H1 (cell line): ENCODE measurements around the gene PPAT. TPM values are rescaled to one million over a fixed set of nuclear protein-coding genes. Genes with fewer than 3 reads are reported as not detected.
A peak's percentile ranks its signal among the peaks of the same experiment; 100 is the strongest.

ENCODE experiments used
- BCL11A ChIP-seq, 2 experiments: IDR thresholded peaks; one replicate each; pipeline ENCODE4 v1.6.1; 2011; ENCODE audit warnings: low read depth in 2 of 2, low read length in 2 of 2, mild to moderate bottlenecking in 2 of 2
- CBX5 ChIP-seq: fragments of 300-800, 300-1000 bp; sonication (generic); IDR thresholded peaks from 2 replicates; pipeline ENCODE4 v1.7.1; 2016; ENCODE audit warnings: antibody characterized with exemption, low read length, low read depth
- CEBPB ChIP-seq: IDR thresholded peaks from 2 replicates; pipeline ENCODE4 v1.6.1; 2012; ENCODE audit warnings: low read depth, low read length
- EP300 ChIP-seq, 2 experiments: IDR thresholded peaks; 1 replicate in 1 of 2; 2 replicates in 1 of 2; pipeline ENCODE4 v1.6.1; 2011 to 2012; ENCODE audit warnings: low read depth in 2 of 2, low read length in 2 of 2, mild to moderate bottlenecking in 2 of 2, borderline replicate concordance in 1 of 2, inconsistent platforms in 1 of 2, moderate library complexity in 1 of 2
- GTF2F1 ChIP-seq: IDR thresholded peaks from 2 replicates; pipeline ENCODE4 v1.6.1; 2012; ENCODE audit warnings: low read depth, low read length, improper control_type of control experiment, borderline replicate concordance
- KDM1A ChIP-seq: fragments of 200-600, 300-600 bp; sonication (generic); IDR thresholded peaks from 2 replicates; pipeline ENCODE4 v1.7.1; 2016; ENCODE audit warnings: mild to moderate bottlenecking, low read length, borderline replicate concordance
- KDM4A ChIP-seq: IDR thresholded peaks from one replicate; pipeline ENCODE4 v1.7.1; 2012; ENCODE audit warnings: low read depth, mild to moderate bottlenecking, moderate library complexity, low read length, inconsistent platforms; ENCODE audit not compliant: severe bottlenecking
- MAFK ChIP-seq: IDR thresholded peaks from 2 replicates; pipeline ENCODE4 v1.6.1; 2012; ENCODE audit warnings: low read depth, mild to moderate bottlenecking, improper control_type of control experiment, low read length
- NANOG ChIP-seq: IDR thresholded peaks from 2 replicates; pipeline ENCODE4 v1.6.1; 2011; ENCODE audit warnings: low read length, low read depth, mild to moderate bottlenecking, inconsistent platforms; ENCODE audit not compliant: insufficient read depth, poor library complexity, severe bottlenecking
- NRF1 ChIP-seq: IDR thresholded peaks from 2 replicates; pipeline ENCODE4 v1.6.1; 2011; ENCODE audit warnings: mild to moderate bottlenecking, low read depth, low read length, improper control_type of control experiment
- POLR2A ChIP-seq, 2 experiments: IDR thresholded peaks; 1 replicate in 1 of 2; 2 replicates in 1 of 2; pipeline ENCODE4 v1.6.1; 2011; ENCODE audit warnings: low read depth in 2 of 2, low read length in 2 of 2, mild to moderate bottlenecking in 2 of 2; ENCODE audit errors: control extremely low read depth in 1 of 2
- POLR2AphosphoS5 ChIP-seq: IDR thresholded peaks from 2 replicates; pipeline ENCODE4 v1.6.1; 2011; ENCODE audit warnings: low read depth, low read length
- RAD21 ChIP-seq, 2 experiments: IDR thresholded peaks in 1 of 2; conservative IDR thresholded peaks in 1 of 2; 2 replicates each; pipeline ENCODE4 v1.6.1; 2011; ENCODE audit warnings: low read depth in 2 of 2, low read length in 2 of 2, improper control_type of control experiment in 1 of 2, inconsistent platforms in 1 of 2, mild to moderate bottlenecking in 1 of 2, moderate library complexity in 1 of 2
- RBBP5 ChIP-seq: IDR thresholded peaks from 2 replicates; pipeline ENCODE4 v1.7.1; 2012; ENCODE audit warnings: low read depth, mild to moderate bottlenecking, inconsistent platforms, low read length, moderate library complexity, borderline replicate concordance
- RNF2 ChIP-seq: fragments of 200-900, 300-1000 bp; sonication (generic); IDR thresholded peaks from 2 replicates; pipeline ENCODE4 v1.7.1; 2016; ENCODE audit warnings: borderline replicate concordance, low read depth, mild to moderate bottlenecking, antibody characterized with exemption, low read length; ENCODE audit not compliant: poor library complexity, severe bottlenecking; ENCODE audit errors: missing control alignments
- RXRA ChIP-seq: IDR thresholded peaks from 2 replicates; pipeline ENCODE4 v1.6.1; 2011; ENCODE audit warnings: low read depth, mild to moderate bottlenecking, low read length, moderate library complexity; ENCODE audit not compliant: insufficient read depth
- SRF ChIP-seq: IDR thresholded peaks from 2 replicates; pipeline ENCODE4 v1.6.1; 2011; ENCODE audit warnings: mild to moderate bottlenecking, low read depth, low read length, moderate library complexity
- SUZ12 ChIP-seq: fragments of 200-600 bp; sonication (generic); IDR thresholded peaks from 2 replicates; pipeline ENCODE4 v1.6.1; 2012; ENCODE audit warnings: mild to moderate bottlenecking, inconsistent platforms, low read length, moderate library complexity, mixed read lengths
- TAF1 ChIP-seq: IDR thresholded peaks from 2 replicates; pipeline ENCODE4 v1.6.1; 2011; ENCODE audit warnings: mild to moderate bottlenecking, low read depth, low read length
- TCF12 ChIP-seq: IDR thresholded peaks from 2 replicates; pipeline ENCODE4 v1.6.1; 2011; ENCODE audit warnings: low read depth, mild to moderate bottlenecking, low read length
- polyA plus RNA-seq, 7 experiments: library from polyadenylated mRNA; depleted of rRNA in 3 of 7; stranded (reverse) in 5 of 7; unstranded in 2 of 7; fragments of >200 nt in 5 of 7; fragments of 200-250 nt in 2 of 7; gene quantifications; 1 replicate in 5 of 7; 2 replicates in 1 of 7; 4 replicates in 1 of 7; pipeline versions ENCODE4 v1.2.1 to v1.2.3, GENCODE V29; 2011 to 2013; ENCODE audit warnings: missing spikeins in 2 of 7, mixed read lengths in 2 of 7
- total RNA-seq: library from RNA; stranded (reverse); fragmentation: NEBNext Ultra II Directional; extraction: Animal tissue kit (Norgen Biotek cat#: 25700); gene quantifications from 2 replicates; pipeline ENCODE4 v1.2.1, GENCODE V29; 2021
- TF ChIP-seq, protein P1 (sequence below): IDR thresholded peaks from 2 replicates; pipeline ENCODE4 v1.6.1; 2011; ENCODE audit warnings: low read length, improper control_type of control experiment
- TF ChIP-seq, protein P2 (sequence below): IDR thresholded peaks from 2 replicates; pipeline ENCODE4 v1.6.1; 2011; ENCODE audit warnings: low read depth, mild to moderate bottlenecking, low read length; ENCODE audit not compliant: insufficient read depth

The PPAT gene
- total and polyA plus RNA-seq, 2 of the 8 experiments (the other 6 are each of a cell fraction or from before 2014, with no cell fraction given): 24.5 to 104 TPM

DNA sequence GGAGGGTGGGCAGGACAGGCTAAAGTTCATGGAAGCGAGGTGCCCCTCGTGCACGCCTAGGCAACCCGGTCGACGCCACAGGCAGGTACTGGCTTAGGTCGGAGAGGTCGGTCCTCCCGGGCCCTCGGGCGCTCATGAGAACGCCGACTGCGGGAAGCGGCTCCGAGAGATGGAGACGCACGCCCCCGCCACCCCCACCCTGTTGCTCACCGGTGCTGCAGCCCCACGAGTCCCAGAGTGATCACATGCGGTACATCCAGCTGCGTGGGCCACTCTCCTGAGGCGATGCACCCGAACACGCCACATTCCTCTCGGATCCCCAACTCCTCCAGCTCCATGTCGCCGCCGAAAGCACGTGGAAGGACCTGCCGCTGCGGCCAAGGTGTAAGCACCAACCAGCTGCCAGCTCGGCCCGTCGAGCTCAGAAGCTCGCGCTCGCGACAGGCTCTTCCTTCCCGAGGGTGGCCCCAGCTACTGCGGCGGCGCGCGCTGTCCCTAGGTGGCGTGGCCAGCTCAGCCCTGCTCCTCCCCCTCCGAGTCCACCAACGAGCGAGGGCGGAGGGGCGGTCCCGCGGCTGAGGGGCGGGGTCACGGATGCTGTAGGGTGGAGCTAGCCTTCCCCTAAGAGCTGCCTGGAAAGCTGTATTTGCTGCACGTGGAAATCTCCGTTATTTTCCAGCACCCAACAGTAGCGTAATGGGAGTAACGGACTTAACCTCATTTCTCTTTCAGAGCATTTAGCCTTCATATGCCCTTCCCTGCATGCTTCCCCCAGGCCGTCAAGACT, at the start of gene PPAT (continued):
- TF ChIP-seq, protein P1, sequence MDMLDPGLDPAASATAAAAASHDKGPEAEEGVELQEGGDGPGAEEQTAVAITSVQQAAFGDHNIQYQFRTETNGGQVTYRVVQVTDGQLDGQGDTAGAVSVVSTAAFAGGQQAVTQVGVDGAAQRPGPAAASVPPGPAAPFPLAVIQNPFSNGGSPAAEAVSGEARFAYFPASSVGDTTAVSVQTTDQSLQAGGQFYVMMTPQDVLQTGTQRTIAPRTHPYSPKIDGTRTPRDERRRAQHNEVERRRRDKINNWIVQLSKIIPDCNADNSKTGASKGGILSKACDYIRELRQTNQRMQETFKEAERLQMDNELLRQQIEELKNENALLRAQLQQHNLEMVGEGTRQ: no peak
- no peak for TF ChIP-seq RNF2
- TF ChIP-seq RXRA: no peak
- TF ChIP-seq RAD21 (IDR thresholded peaks at IDR 0.05 in 1 of 2, conservative IDR thresholded peaks at IDR 0.05 in 1 of 2; ENCODE audit: low read depth in 2 of 2, low read length in 2 of 2): no peak
- TF ChIP-seq KDM1A: peak; percentile 79; the same call in 1 of the 2 replicates
- peak; percentile 85 to 90 for TF ChIP-seq POLR2A (IDR thresholded peaks at IDR 0.05; ENCODE audit: control extremely low read depth in 1 of 2, low read depth in 2 of 2, low read length in 2 of 2)
- peak; percentile 31 for TF ChIP-seq NRF1
- TF ChIP-seq MAFK: no peak
- TF ChIP-seq RBBP5: peak; percentile 84; the same call in 1 of the 2 replicates
- TF ChIP-seq TAF1: peak; percentile 84
- no peak for TF ChIP-seq SRF
- no peak for TF ChIP-seq BCL11A (IDR thresholded peaks at IDR 0.05; ENCODE audit: low read depth in 2 of 2, low read length in 2 of 2)
- no peak for TF ChIP-seq NANOG
- TF ChIP-seq SUZ12: no peak
- TF ChIP-seq, protein P2, sequence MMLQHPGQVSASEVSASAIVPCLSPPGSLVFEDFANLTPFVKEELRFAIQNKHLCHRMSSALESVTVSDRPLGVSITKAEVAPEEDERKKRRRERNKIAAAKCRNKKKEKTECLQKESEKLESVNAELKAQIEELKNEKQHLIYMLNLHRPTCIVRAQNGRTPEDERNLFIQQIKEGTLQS: no peak
- no peak for TF ChIP-seq CBX5
- no peak; the same call in 1 of the 2 replicates for TF ChIP-seq GTF2F1
- TF ChIP-seq EP300 (IDR thresholded peaks at IDR 0.05; ENCODE audit: borderline replicate concordance in 1 of 2, low read depth in 2 of 2, low read length in 2 of 2): peak in 1 of 2 experiments; percentile 88; a peak in 2 of 3 replicates
- TF ChIP-seq TCF12: no peak
- no peak for TF ChIP-seq CEBPB
- peak; percentile 51 for TF ChIP-seq KDM4A
- peak; percentile 96 for TF ChIP-seq POLR2AphosphoS5
